Measurements from ENCODE around the gene TGDS.

The TGDS gene

GRCh38 chr13:94613051-94613450, 17.1 kb upstream of the TGDS start:
- no peak overlapping the region for H3K18ac ChIP-seq (ENCODE audit: low read depth in 1 of 2, low read length in 2 of 2)
- no peak for DNase-seq
- H3K27me3 ChIP-seq (ENCODE audit: control insufficient read depth in 1 of 2, insufficient read depth in 1 of 2, low read length in 2 of 2): no peaks in the 10 kb centered on the region
- peaks cover 9 to 71% of the 10 kb centered on the region in 2 experiments for H3K36me3 ChIP-seq (ENCODE audit: control insufficient read depth in 1 of 2, insufficient read depth in 2 of 2, low read depth in 1 of 2, low read length in 2 of 2)
- H3K4ac ChIP-seq (ENCODE audit: low read depth in 1 of 2, low read length in 2 of 2): no peak overlapping the region
- peaks cover 16% of the 10 kb centered on the region for H3K79me1 ChIP-seq (replicated peaks; ENCODE audit: low read length, poor library complexity, severe bottlenecking)
- H3K4me2 ChIP-seq (ENCODE audit: low read length, poor library complexity, severe bottlenecking): no peak overlapping the region
- no peaks in the 10 kb centered on the region for H3K9me3 ChIP-seq (ENCODE audit: control insufficient read depth, low read length)
- no peak overlapping the region for H2AFZ ChIP-seq (ENCODE audit: low read depth, low read length)
- H2BK5ac ChIP-seq (ENCODE audit: low read depth, low read length, poor library complexity, severe bottlenecking): no peak overlapping the region
- H2AK5ac ChIP-seq (ENCODE audit: low read length, severe bottlenecking): no peak overlapping the region
- no peak overlapping the region for H2BK120ac ChIP-seq (ENCODE audit: low read depth, low read length)
- H2BK12ac ChIP-seq (ENCODE audit: low read length in 2 of 2): no peak overlapping the region
- no peak overlapping the region for H3K23ac ChIP-seq (ENCODE audit: low read length in 2 of 2)
- no peak overlapping the region for H4K91ac ChIP-seq (ENCODE audit: low read length)
- no peak overlapping the region for H3K14ac ChIP-seq (ENCODE audit: low read length in 2 of 2)
- no peak overlapping the region for H3K27ac ChIP-seq (ENCODE audit: low read length, poor library complexity, severe bottlenecking)
- H4K8ac ChIP-seq (ENCODE audit: low read length): no peak overlapping the region
- H3K4me3 ChIP-seq (ENCODE audit: insufficient read depth in 1 of 2, low read depth in 1 of 2, low read length in 2 of 2): no peak overlapping the region
- H3K9ac ChIP-seq (ENCODE audit: low read length): no peak overlapping the region
- H2BK15ac ChIP-seq (ENCODE audit: low read depth, poor library complexity, severe bottlenecking): no peak overlapping the region
- no peaks in the 10 kb centered on the region for H3K4me1 ChIP-seq (ENCODE audit: control insufficient read depth, insufficient read depth, low read depth, low read length)

GRCh38 chr13:94612050-94612449, 16.1 kb upstream of the TGDS start:
- no peak overlapping the region for H3K4me2 ChIP-seq (ENCODE audit: low read length, poor library complexity, severe bottlenecking)
- H2BK5ac ChIP-seq (ENCODE audit: low read depth, low read length, poor library complexity, severe bottlenecking): no peak overlapping the region
- no peak overlapping the region for H3K4me3 ChIP-seq (ENCODE audit: insufficient read depth in 1 of 2, low read depth in 1 of 2, low read length in 2 of 2)
- no peak overlapping the region for H2BK15ac ChIP-seq (ENCODE audit: low read depth, poor library complexity, severe bottlenecking)
- H3K23ac ChIP-seq (ENCODE audit: low read length in 2 of 2): no peak overlapping the region
- 97% methylated on average over 3 of the region's 4 CpGs for whole genome bisulfite sequencing
- H4K8ac ChIP-seq (ENCODE audit: low read length): no peak overlapping the region
- no peak overlapping the region for H2AK5ac ChIP-seq (ENCODE audit: low read length, severe bottlenecking)
- H3K14ac ChIP-seq (ENCODE audit: low read length in 2 of 2): no peak overlapping the region
- no peak for DNase-seq
- no peak overlapping the region for H4K91ac ChIP-seq (ENCODE audit: low read length)
- no peak overlapping the region for H3K4ac ChIP-seq (ENCODE audit: low read depth in 1 of 2, low read length in 2 of 2)
- H3K36me3 ChIP-seq (ENCODE audit: control insufficient read depth in 1 of 2, insufficient read depth in 2 of 2, low read depth in 1 of 2, low read length in 2 of 2): peaks cover 9 to 81% of the 10 kb centered on the region in 2 experiments
- H3K9me3 ChIP-seq (ENCODE audit: control insufficient read depth, low read length): no peaks in the 10 kb centered on the region
- no peak overlapping the region for H3K27ac ChIP-seq (ENCODE audit: low read length, poor library complexity, severe bottlenecking)
- H3K9ac ChIP-seq (ENCODE audit: low read length): no peak overlapping the region
- H3K4me1 ChIP-seq (ENCODE audit: control insufficient read depth, insufficient read depth, low read depth, low read length): no peaks in the 10 kb centered on the region
- H2BK120ac ChIP-seq (ENCODE audit: low read depth, low read length): no peak overlapping the region
- no peak overlapping the region for H2AFZ ChIP-seq (ENCODE audit: low read depth, low read length)
- H2BK12ac ChIP-seq (ENCODE audit: low read length in 2 of 2): no peak overlapping the region
- H3K79me1 ChIP-seq (replicated peaks; ENCODE audit: low read length, poor library complexity, severe bottlenecking): peaks cover 19% of the 10 kb centered on the region
- no peaks in the 10 kb centered on the region for H3K27me3 ChIP-seq (ENCODE audit: control insufficient read depth in 1 of 2, insufficient read depth in 1 of 2, low read length in 2 of 2)
- no peak overlapping the region for H3K18ac ChIP-seq (ENCODE audit: low read depth in 1 of 2, low read length in 2 of 2)

DNA sequence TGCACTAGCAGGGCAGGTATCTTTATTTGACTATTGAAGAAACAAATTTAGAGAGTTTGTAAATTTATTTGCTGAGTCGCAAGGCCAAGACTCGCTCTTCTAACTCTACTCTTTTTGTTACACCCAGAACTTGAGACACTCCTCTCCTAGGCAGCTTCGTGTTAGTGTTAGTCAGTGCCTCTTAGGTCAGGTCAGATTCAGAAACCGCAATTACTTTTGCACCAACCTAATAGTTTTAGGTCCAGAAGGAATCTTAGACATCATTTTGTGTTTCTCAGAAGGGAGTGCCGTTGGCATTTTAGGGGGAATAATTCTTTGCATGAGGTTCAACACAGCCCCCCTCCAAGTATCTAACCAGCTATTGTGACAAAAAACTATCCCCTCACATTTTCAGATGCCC, 14.5 kb upstream of the TGDS start:
- no peak overlapping the region for H3K4me3 ChIP-seq (ENCODE audit: insufficient read depth in 1 of 2, low read depth in 1 of 2, low read length in 2 of 2)
- H2AK5ac ChIP-seq (ENCODE audit: low read length, severe bottlenecking): no peak overlapping the region
- 98% methylated on average over 4 of the region's 5 CpGs for WGBS
- no peak overlapping the region for H2BK15ac ChIP-seq (ENCODE audit: low read depth, poor library complexity, severe bottlenecking)
- H2BK120ac ChIP-seq (ENCODE audit: low read depth, low read length): no peak overlapping the region
- no peaks in the 10 kb centered on the region for H3K4me1 ChIP-seq (ENCODE audit: control insufficient read depth, insufficient read depth, low read depth, low read length)
- peaks cover 21% of the 10 kb centered on the region for H3K79me1 ChIP-seq (replicated peaks; ENCODE audit: low read length, poor library complexity, severe bottlenecking)
- no peak overlapping the region for H4K8ac ChIP-seq (ENCODE audit: low read length)
- H3K23ac ChIP-seq (ENCODE audit: low read length in 2 of 2): no peak overlapping the region
- no peak overlapping the region for H3K14ac ChIP-seq (ENCODE audit: low read length in 2 of 2)
- no peak overlapping the region for H3K9ac ChIP-seq (ENCODE audit: low read length)
- H3K27ac ChIP-seq (ENCODE audit: low read length, poor library complexity, severe bottlenecking): no peak overlapping the region
- peaks cover 9 to 89% of the 10 kb centered on the region in 2 experiments for H3K36me3 ChIP-seq (ENCODE audit: control insufficient read depth in 1 of 2, insufficient read depth in 2 of 2, low read depth in 1 of 2, low read length in 2 of 2)
- H2BK12ac ChIP-seq (ENCODE audit: low read length in 2 of 2): no peak overlapping the region
- H2AFZ ChIP-seq (ENCODE audit: low read depth, low read length): no peak overlapping the region
- no peak overlapping the region for H3K4me2 ChIP-seq (ENCODE audit: low read length, poor library complexity, severe bottlenecking)
- no peak overlapping the region for H4K91ac ChIP-seq (ENCODE audit: low read length)
- H3K9me3 ChIP-seq (ENCODE audit: control insufficient read depth, low read length): no peaks in the 10 kb centered on the region
- H3K4ac ChIP-seq (ENCODE audit: low read depth in 1 of 2, low read length in 2 of 2): no peak overlapping the region
- no peaks in the 10 kb centered on the region for H3K27me3 ChIP-seq (ENCODE audit: control insufficient read depth in 1 of 2, insufficient read depth in 1 of 2, low read length in 2 of 2)
- no peak overlapping the region for H3K18ac ChIP-seq (ENCODE audit: low read depth in 1 of 2, low read length in 2 of 2)
- H2BK5ac ChIP-seq (ENCODE audit: low read depth, low read length, poor library complexity, severe bottlenecking): no peak overlapping the region
- no peak for DNase-seq

GRCh38 chr13:94609196-94609595, 13.2 kb upstream of the TGDS start:
- Histone ChIP-seq H4K91ac (ENCODE audit: low read length) (no peak overlapping the region), H3K27ac (ENCODE audit: low read length, poor library complexity, severe bottlenecking) (no peak overlapping the region), H4K8ac (ENCODE audit: low read length) (no peak overlapping the region), H3K4me3 (ENCODE audit: insufficient read depth in 1 of 2, low read depth in 1 of 2, low read length in 2 of 2) (no peak overlapping the region), H3K4me2 (ENCODE audit: low read length, poor library complexity, severe bottlenecking) (no peak overlapping the region), H3K79me1 (replicated peaks; ENCODE audit: low read length, poor library complexity, severe bottlenecking) (peaks cover 23% of the 10 kb centered on the region), H2AFZ (ENCODE audit: low read depth, low read length) (no peak overlapping the region), H2AK5ac (ENCODE audit: low read length, severe bottlenecking) (no peak overlapping the region), H3K36me3 (ENCODE audit: control insufficient read depth in 1 of 2, insufficient read depth in 2 of 2, low read depth in 1 of 2, low read length in 2 of 2) (peaks cover 9 to 82% of the 10 kb centered on the region in 2 experiments), H3K4ac (ENCODE audit: low read depth in 1 of 2, low read length in 2 of 2) (no peak overlapping the region), H3K9me3 (ENCODE audit: control insufficient read depth, low read length) (no peaks in the 10 kb centered on the region), H3K14ac (ENCODE audit: low read length in 2 of 2) (no peak overlapping the region), H3K23ac (ENCODE audit: low read length in 2 of 2) (no peak overlapping the region), H2BK12ac (ENCODE audit: low read length in 2 of 2) (no peak overlapping the region), H2BK5ac (ENCODE audit: low read depth, low read length, poor library complexity, severe bottlenecking) (no peak overlapping the region), H3K27me3 (ENCODE audit: control insufficient read depth in 1 of 2, insufficient read depth in 1 of 2, low read length in 2 of 2) (no peaks in the 10 kb centered on the region), H3K9ac (ENCODE audit: low read length) (peak overlapping the region; percentile 25), H3K4me1 (ENCODE audit: control insufficient read depth, insufficient read depth, low read depth, low read length) (no peaks in the 10 kb centered on the region), H2BK15ac (ENCODE audit: low read depth, poor library complexity, severe bottlenecking) (no peak overlapping the region), H3K18ac (ENCODE audit: low read depth in 1 of 2, low read length in 2 of 2) (no peak overlapping the region), H2BK120ac (ENCODE audit: low read depth, low read length) (no peak overlapping the region)
- DNase-seq: no peak
- no CpG with 5 or more reads among the region's 2 CpGs for WGBS

Data from mesenchymal stem cell (in vitro differentiated cells and primary cell).